Adipose tissue (tissue), 3 donors: ENCODE measurements around the gene ZNF839. TPM values are rescaled to one million over a fixed set of nuclear protein-coding genes. Genes with fewer than 3 reads are reported as not detected.
A peak's percentile ranks its signal among the peaks of the same experiment; 100 is the strongest.

Experiments
- H3K27ac ChIP-seq: one replicate; pipeline ENCODE4 v1.5.1; 2013; ENCODE audit warnings: low read depth, low read length
- WGBS, 3 donors: extraction: QIAGEN DNeasy Blood & Tissue Kit; methylation state at CpG; one replicate each; pipeline ENCODE4 v1.1.7; 2013; 5-methylcytosine and 5-hydroxymethylcytosine counted together
- polyA plus RNA-seq, 3 donors: library from polyadenylated mRNA; stranded (reverse); fragments of 200-250 nt; gene quantifications; one replicate each; pipeline ENCODE4 v1.2.3, GENCODE V29; 2013
- donor health status: healthy with polysubstance abuse.
- donor health status: Bipolar disorder and iron deficiency.
- donor health status: healthy.

Gene ZNF839
- polyA plus RNA-seq, 3 donors, result 5.6 to 10.0 (median 6.6) TPM

DNA sequence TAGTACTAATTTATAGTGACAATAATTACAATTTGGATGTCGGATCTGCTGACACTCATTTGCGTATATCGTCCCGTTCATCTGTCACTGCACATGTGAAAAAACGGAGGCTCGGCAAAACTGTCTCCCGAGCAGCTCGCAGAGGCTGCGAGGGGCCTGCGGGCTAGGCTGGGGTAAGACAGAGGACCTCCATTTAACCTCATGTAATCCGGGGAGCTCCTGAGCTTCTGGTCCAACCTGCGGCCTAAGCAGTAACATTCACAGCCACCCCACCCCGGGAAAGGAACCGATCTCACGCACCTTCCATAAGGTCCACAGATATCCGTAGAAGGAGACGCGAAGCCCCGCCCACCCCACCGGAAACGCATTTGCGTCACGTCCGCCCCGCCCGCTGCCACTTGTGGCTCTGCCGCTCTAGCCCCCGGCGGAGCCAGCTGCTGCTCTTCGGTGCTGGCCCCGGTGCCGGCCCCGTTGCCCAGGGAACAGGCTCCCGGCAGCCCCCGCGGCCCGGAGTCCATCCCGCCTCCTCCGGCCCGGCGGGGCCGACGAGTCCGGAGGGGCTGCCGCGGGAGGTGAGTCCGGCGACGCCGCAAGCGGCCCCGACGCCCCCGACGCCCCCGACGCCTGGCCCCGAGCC is 43.1 kb downstream of the ZNF839 start, which contains the start of the genes CINP and TECPR2:
CINP (minus strand) TSS at position 346 of the 637 bp plus-strand sequence; CDS start at position 307, 39 bp downstream.
TECPR2 (plus strand) TSS at position 397 of the 637 bp plus-strand sequence. CDS start 13,781 bp downstream, outside the sequence.
- WGBS, 3 donors, result 0 to 1% (median 0%) methylated on average over 42 to 58 of the region's 58 CpGs

DNA sequence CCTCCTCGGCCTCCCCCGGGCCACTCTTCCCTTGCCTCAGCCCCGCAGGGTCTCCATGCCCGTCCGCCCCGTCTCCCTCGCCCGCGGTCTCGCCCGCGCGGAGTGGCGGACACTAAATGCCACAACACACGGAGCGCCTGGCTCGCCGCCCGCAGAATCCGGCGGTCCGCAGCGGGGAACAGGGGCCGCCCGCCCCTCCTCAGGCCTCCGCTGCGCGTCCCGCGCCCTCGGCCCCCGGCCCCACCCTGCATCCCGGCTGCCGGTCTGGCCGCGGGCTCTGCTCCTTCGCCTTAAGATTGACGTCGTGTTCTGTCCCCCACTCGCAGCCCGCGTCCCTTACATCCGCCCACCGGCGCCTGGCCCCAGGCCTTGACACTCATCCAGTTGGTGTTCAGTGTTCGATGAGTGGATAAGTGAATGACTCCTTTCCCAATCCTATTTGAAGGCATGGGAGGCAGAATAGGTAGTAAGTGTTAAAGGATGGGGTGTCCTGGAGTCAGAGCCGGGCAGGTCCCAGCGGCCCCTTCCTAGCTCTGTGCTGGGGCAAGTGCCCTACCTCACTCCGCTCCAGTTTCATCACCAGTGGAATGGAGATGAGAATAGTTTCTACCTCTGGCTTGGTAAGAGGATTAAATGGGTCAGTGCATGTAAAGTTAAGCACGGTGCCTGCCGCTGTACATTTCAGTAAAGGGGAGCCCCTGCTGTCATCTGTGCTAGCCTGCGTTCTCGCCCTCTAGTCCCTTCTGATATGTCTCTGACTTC is 43.8 kb downstream of the ZNF839 start:
- WGBS, 3 donors, result 3 to 4% (median 3%) methylated on average over 39 to 53 of the region's 53 CpGs
- H3K27ac ChIP-seq, result peak overlapping the region; percentile 17

More for the DNA sequence above, 43.1 kb downstream of the ZNF839 start, which contains the start of the genes CINP and TECPR2:
- peak within 1 kb of the TSS; percentile 17 for H3K27ac ChIP-seq

DNA sequence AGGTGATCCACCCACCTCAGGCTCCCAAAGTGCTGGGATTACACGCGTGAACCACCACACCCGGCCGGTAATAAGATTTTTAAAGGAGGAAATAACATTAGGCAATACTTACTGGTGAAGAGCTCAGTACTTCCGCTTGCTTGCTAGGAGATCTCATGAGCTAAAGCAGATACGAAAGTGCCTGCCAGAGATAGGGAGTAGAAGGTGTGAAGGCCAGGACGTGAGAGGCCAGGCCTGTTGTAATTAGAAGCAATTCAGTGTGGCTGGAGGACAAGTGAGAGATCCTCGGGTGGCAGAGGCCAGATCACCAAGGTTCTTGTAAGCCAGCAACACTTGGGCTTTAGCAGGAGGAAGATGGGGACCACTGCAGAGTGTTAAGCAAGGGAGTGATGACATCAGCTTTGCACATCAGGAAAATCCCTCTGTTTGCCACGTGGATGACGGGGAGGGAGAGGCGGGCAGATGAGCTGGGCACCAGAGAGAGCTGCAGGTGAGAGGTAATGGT is 50.8 kb downstream of the ZNF839 start:
- 53 to 81% (median 60%) methylated on average over 11 of the region's 11 CpGs for WGBS, 3 donors
- H3K27ac ChIP-seq, result peak overlapping the region; percentile 60

DNA sequence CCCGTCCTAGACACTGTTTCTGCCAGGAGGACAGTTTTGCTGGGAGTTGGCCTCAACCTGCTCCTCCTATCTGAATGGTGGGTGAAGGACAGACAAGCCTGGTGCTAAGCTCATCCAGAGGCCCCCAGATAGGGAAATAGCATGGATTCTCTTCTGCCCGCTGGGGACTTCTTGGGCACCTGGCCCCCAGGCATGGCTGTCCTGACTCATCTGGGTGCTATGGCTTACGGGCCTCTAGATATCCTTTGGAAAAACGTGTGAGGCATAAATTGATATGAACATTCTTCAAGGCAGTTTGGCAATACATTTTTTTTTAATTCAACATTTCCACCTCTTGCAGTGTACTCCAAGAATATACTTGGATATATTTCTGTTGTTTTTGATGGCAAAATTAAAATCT is 51.8 kb downstream of the ZNF839 start:
- H3K27ac ChIP-seq, result no peak overlapping the region
- WGBS, 3 donors, result 80 to 85% (median 85%) methylated on average over 4 of the region's 4 CpGs

DNA sequence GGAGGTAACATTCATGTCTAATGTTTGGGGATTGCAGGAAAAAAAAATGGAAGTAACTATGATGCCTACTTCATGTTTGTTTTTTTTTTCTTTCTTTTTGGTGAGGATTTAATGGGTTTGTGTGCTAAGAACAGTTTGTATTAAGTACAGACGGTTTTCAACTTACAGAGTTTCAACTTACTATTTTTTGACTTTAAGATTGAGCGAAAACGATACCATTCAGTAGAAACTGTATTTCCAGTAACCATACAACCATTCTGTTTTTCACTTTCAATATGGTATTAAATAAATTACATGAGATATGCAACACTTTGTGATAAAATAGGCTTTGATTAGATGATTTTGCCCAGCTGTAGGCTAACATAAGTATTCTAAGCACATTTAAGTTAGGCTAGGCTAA is 53.6 kb downstream of the ZNF839 start:
- H3K27ac ChIP-seq, result no peak overlapping the region
- 87 to 91% (median 87%) methylated on average over 3 of the region's 3 CpGs for WGBS, 3 donors

DNA sequence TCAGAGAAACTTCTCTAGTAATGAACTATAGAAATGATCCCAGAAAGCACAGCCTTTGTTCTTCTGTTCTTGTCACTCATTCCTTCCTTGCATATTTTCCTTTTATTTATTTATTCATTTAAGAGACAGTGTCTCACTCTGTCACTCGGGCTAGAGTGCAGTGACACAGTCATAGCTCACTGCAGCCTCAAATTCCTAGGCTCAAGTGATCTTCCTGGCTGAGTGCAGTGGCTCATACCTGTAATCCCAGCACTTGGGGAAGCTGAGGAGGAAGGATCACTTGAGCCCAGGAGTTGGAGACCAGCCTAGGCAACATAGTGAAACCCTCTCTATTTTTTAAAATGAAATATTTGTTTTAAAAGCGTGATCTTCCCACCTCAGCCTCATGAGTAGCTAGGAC is 54.7 kb downstream of the ZNF839 start:
- WGBS, 3 donors, result 81 to 94% (median 89%) methylated on average over 2 of the region's 2 CpGs
- H3K27ac ChIP-seq, result no peak overlapping the region

DNA sequence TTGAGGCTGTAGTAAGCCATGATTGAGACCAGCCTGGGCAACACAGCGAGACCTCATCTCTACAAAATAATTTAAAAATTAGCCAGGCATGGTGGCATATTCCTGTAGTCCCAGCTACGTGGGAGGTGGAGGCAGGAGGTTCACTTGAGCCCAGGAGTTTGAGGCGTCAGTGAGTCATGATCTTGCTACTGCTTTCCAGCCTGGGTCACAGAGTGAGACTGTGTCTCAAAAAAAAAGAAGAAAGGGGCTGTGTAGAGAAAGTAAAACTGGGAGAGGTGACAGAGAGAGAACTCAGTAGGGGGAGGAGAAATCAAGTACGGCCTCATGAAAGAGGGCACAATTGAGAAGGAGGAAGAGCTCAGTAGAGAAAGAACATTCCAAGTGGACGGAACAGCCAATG is 55.6 kb downstream of the ZNF839 start:
- WGBS, 3 donors, result 95 to 100% (median 97%) methylated on average over 5 of the region's 5 CpGs
- H3K27ac ChIP-seq, result no peak overlapping the region

DNA sequence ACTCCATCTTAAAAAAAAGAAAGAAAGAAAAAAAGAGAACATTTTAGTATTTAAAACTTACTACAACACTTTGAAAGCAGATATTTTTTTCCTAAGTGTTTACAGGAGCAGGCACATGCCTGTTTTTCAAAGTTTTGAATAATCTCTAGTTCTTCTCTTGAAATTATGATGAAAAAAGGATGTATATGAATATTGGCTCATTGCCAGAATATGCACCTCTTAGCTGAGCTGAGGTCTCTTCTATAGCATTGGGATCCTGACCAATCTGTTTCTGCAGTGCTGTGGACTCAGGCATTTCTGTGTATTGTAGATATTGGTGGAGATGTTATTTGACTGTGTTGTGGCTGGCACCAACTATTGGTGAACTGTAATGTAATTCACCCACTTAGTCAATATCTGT is 58.1 kb downstream of the ZNF839 start:
- H3K27ac ChIP-seq, result no peak overlapping the region

DNA sequence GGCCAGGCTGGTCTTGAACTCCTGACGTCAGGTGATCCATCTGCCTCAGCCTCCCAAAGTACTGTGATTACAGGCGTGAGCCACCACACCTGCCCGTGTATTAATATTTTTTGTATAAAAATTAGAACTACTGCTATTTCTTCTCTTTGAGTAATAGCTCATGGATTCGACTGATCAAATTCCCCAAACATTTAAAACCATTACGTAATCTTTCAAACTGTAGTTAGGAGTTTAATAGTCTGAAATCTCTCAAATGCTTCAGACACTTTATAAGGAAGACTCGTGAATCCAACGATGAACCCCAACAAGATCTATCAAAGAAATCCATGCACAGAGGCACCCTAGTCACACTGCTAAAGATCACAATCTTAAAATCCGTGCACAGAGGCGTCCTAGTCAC is 59.3 kb downstream of the ZNF839 start:
- WGBS, 3 donors, result 94 to 95% (median 95%) methylated on average over 9 of the region's 9 CpGs
- H3K27ac ChIP-seq, result no peak overlapping the region

DNA sequence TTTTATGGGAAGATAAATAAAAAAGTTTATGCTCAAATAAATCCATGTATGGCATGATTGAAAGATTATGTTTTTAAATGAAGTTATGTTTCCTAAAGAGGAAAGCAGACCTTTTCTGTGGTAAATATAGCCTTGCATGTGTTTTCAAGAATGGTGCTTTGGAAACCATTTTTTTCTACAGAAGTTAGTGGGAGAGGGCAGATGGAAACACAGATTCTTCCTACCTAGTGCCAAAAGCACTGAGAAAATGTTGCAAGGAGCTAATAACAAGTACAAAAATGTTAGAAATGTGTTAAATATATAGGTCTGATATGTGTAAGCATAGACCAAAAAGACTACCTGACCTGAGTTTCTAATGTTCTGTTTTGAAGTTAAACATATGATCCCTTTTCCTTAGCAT is 67.5 kb downstream of the ZNF839 start:
- H3K27ac ChIP-seq, result no peak overlapping the region

DNA sequence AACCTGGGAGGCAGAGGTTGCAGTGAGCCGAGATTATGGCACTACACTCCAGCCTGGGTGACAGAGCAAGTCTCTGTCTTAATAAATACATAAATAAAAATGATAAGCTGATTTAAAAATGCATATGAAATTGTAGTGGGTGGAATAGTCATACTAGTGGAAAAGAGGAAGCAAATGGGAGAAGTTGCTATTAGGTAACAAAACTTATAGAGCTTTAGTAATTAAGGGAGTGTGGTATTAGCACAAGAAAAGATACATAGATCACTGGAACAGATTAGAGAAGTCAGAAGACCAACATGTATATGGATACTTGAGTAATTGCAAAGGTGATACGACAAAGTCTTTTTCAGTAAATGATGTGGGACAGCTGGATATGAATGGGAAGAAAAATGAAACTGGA is 69.7 kb downstream of the ZNF839 start:
- WGBS, 3 donors, result 75 to 95% (median 79%) methylated on average over 2 of the region's 2 CpGs
- H3K27ac ChIP-seq, result no peak overlapping the region

DNA sequence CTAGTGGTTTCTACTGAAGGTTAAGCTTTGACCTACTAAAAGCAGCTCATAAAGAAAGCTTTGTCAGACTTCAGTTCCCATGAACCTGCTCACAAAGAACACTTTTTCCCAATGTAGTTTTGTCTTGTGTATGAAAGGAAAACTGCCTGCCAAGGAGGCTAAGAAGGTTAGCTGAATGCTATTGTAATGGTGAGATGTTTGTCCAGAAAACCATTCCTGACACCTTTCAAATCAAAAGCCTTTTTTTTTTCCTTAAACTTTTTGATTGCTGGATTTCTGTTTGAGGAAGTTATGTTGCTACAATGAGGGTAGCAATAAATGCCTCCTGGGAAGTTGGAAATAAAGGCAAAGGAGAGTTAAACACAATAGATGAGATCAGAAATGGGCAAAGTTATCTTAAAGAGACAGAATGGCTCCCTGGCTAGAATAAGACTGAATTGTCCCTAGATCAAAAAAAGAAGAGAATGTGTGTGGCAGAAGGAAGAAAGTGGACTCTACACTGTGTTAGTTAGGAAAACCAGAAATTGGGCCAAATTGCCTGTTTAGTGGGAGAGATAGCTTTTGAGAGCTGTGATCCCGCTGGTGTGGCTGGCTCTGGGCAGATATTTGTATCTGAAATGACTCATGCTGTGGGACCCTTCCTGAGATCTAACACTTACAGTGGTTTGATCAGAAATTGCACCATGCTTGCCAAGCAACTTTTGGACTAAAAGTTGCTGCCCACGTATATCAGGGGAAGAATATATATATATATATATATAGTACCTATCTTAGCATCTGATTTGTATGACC is 70.7 kb downstream of the ZNF839 start:
- no peak overlapping the region for H3K27ac ChIP-seq
- 34 to 67% (median 46%) methylated on average over 2 of the region's 2 CpGs for WGBS, 3 donors

Other genes with a start within 250 kb of the ZNF839 start
- gene HSP90AA1, start 232.7 kb upstream of the ZNF839 start, polyA plus RNA-seq, result 100 to 1,000 TPM; 140 to 355 (median 298) TPM
- 10 to 100 TPM in 1 of 3 donors, 1 to 10 TPM in 2; 6.8 to 17.8 (median 8.8) TPM for gene WDR20, start 179.8 kb upstream of the ZNF839 start, polyA plus RNA-seq
- gene MOK, start 14.6 kb upstream of the ZNF839 start, polyA plus RNA-seq, result 10 to 100 TPM in 2 of 3 donors, 1 to 10 TPM in 1; 8.7 to 19.7 (median 18.7) TPM
- 10 to 100 TPM; 36.9 to 46.3 (median 41.6) TPM for gene CINP, start 43.1 kb downstream of the ZNF839 start, polyA plus RNA-seq
- 1 to 10 TPM; 3.3 to 6.1 (median 5.9) TPM for gene TECPR2, start 43.2 kb downstream of the ZNF839 start, polyA plus RNA-seq
- gene ANKRD9, start 190.0 kb downstream of the ZNF839 start, polyA plus RNA-seq, result 10 to 100 TPM in 1 of 3 donors, 1 to 10 TPM in 2; 4.4 to 16.5 (median 7.4) TPM